Measurements from ENCODE around the gene NFATC2.

The NFATC2 gene

GRCh38 chr20:51365670-51366069 is 176.8 kb downstream of the NFATC2 start (continued):
- TF ChIP-seq ZNF488 (tag by site-specific recombination; IDR thresholded peaks at IDR 0.05) = no peak
- no peak for TF ChIP-seq ZBTB26 (tag by site-specific recombination; optimal IDR thresholded peaks at IDR 0.05)
- no peak for TF ChIP-seq HOXD13 (CRISPR knock-in tag; IDR thresholded peaks at IDR 0.05; ENCODE audit: borderline replicate concordance)
- no peak for TF ChIP-seq ZNF266 (tag by site-specific recombination; IDR thresholded peaks at IDR 0.05; ENCODE audit: low read depth)
- no peak for TF ChIP-seq KLF1 (tag by site-specific recombination; IDR thresholded peaks at IDR 0.05)
- no peak for TF ChIP-seq ZNF112 (tag by site-specific recombination; IDR thresholded peaks at IDR 0.05)
- TF ChIP-seq ZNF169 (tag by site-specific recombination; IDR thresholded peaks at IDR 0.05) = no peak
- TF ChIP-seq ZNF18 (tag by site-specific recombination; IDR thresholded peaks at IDR 0.05) = no peak

- no peaks in the 10 kb centered on the region for H3K9me3 ChIP-seq (ENCODE audit: control insufficient read depth, insufficient read depth, low read depth, low read length)
- no peaks in the 10 kb centered on the region for H3K4me1 ChIP-seq (ENCODE audit: control insufficient read depth, insufficient read depth, low read length)
- ChIA-PET CTCF (no interaction called here), POLR2A (no interaction called here)
- no peak overlapping the region for H3K27ac ChIP-seq (ENCODE audit: extremely low read depth, low read depth, low read length)
- H3K36me3 ChIP-seq (ENCODE audit: control insufficient read depth in 2 of 2, insufficient read depth in 1 of 2, low read length in 2 of 2) = no peaks in the 10 kb centered on the region
- no peak for TF ChIP-seq ZNF112 (tag by site-specific recombination; IDR thresholded peaks at IDR 0.05)
- TF ChIP-seq INSM2 (tag by site-specific recombination; IDR thresholded peaks at IDR 0.05) = no peak
- no peak for TF ChIP-seq ZBTB17 (tag by site-specific recombination; IDR thresholded peaks at IDR 0.05)
- TF ChIP-seq ZNF658 (tag by site-specific recombination; IDR thresholded peaks at IDR 0.05) = no peak
- no peak for TF ChIP-seq ZNF510 (tag by site-specific recombination; IDR thresholded peaks at IDR 0.05; ENCODE audit: insufficient replicate concordance)
- no peak for TF ChIP-seq IKZF3 (tag by site-specific recombination; IDR thresholded peaks at IDR 0.05)
- TF ChIP-seq KLF7 (tag by site-specific recombination; IDR thresholded peaks at IDR 0.05; ENCODE audit: borderline replicate concordance) = no peak
- TF ChIP-seq ZNF791 (tag by site-specific recombination; IDR thresholded peaks at IDR 0.05) = no peak
- no peak for TF ChIP-seq ZNF704 (tag by site-specific recombination; IDR thresholded peaks at IDR 0.05)
- TF ChIP-seq ZSCAN30 (tag by site-specific recombination; IDR thresholded peaks at IDR 0.05) = no peak
- no peak for TF ChIP-seq ZNF324 (tag by site-specific recombination; IDR thresholded peaks at IDR 0.05)
- no peak for TF ChIP-seq ZSCAN23 (tag by site-specific recombination; IDR thresholded peaks at IDR 0.05)
- TF ChIP-seq ZNF138 (tag by site-specific recombination; IDR thresholded peaks at IDR 0.05; ENCODE audit: borderline replicate concordance) = no peak
- H3K4me3 ChIP-seq (ENCODE audit: low read depth, low read length) = no peak overlapping the region
Observed at GRCh38 chr20:51363813-51364212, 178.7 kb downstream of the NFATC2 start.

All from HEK293 (cell line).